Epithelial cell of esophagus (primary cell): ENCODE measurements around the gene KBTBD7.

Source experiments
- DNase-seq: peaks from one replicate; pipeline ENCODE4 v3.0.0; 2010; ENCODE audit warnings: low read depth
- H3K4me3 ChIP-seq: 2 replicates; pipeline ENCODE4 v1.5.1; 2011; ENCODE audit warnings: mild to moderate bottlenecking, low read length, control low read depth
- CTCF ChIP-seq: IDR thresholded peaks from 2 replicates; pipeline ENCODE4 v1.5.1; 2011; ENCODE audit warnings: low read depth, mild to moderate bottlenecking, low read length, control low read depth, inconsistent platforms; ENCODE audit not compliant: insufficient read depth; ENCODE audit errors: missing control alignments

KBTBD7 gene

GRCh38 chr13:41199079-41199478, 4.7 kb upstream of the KBTBD7 start:
- DNase-seq: no peak
- H3K4me3 ChIP-seq: no peak overlapping the region
- TF ChIP-seq CTCF: no peak

GRCh38 chr13:41196620-41197019, 2.3 kb upstream of the KBTBD7 start:
- DNase-seq: peak; percentile 41
- no peak overlapping the region for H3K4me3 ChIP-seq
- TF ChIP-seq CTCF: peak; percentile 57

GRCh38 chr13:41196011-41196410, 1.6 kb upstream of the KBTBD7 start:
- TF ChIP-seq CTCF: no peak
- DNase-seq: no peak
- no peak overlapping the region for H3K4me3 ChIP-seq

GRCh38 chr13:41193469-41193868, 900 bp downstream of the KBTBD7 start:
- TF ChIP-seq CTCF: no peak
- peak overlapping the region; percentile 64 for H3K4me3 ChIP-seq
- DNase-seq: no peak

GRCh38 chr13:41188584-41188983, 5.8 kb downstream of the KBTBD7 start:
- H3K4me3 ChIP-seq: no peak overlapping the region
- no peak for TF ChIP-seq CTCF

GRCh38 chr13:41186481-41186880, 7.9 kb downstream of the KBTBD7 start:
- no peak overlapping the region for H3K4me3 ChIP-seq
- TF ChIP-seq CTCF: no peak
- DNase-seq: no peak

More at GRCh38 chr13:41188584-41188983, 5.8 kb downstream of the KBTBD7 start:
- peak; percentile 61 for DNase-seq

- no peak for TF ChIP-seq CTCF
- DNase-seq: peak; percentile 85
- H3K4me3 ChIP-seq: no peak overlapping the region
Measured at GRCh38 chr13:41182231-41182630, 12.1 kb downstream of the KBTBD7 start.
